H9 (cell line): Measurements from ENCODE around the gene SMTNL2. TPM values are rescaled to one million over a fixed set of nuclear protein-coding genes. Genes with fewer than 3 reads are reported as not detected.

ENCODE experiments used
- DNase-seq: peaks from one replicate; pipeline ENCODE4 v3.0.0-alpha.2; 2017
- H2AFZ ChIP-seq: one replicate; pipeline ENCODE4 v1.6.1; 2013; ENCODE audit warnings: mild to moderate bottlenecking, low read length, control low read depth, moderate library complexity
- H2AK5ac ChIP-seq: 2 replicates; pipeline ENCODE4 v1.6.1; 2013; ENCODE audit warnings: low read length, control low read depth, mixed read lengths; ENCODE audit not compliant: insufficient read length
- H2BK120ac ChIP-seq: one replicate; pipeline ENCODE4 v1.6.1; 2013; ENCODE audit warnings: low read depth, mild to moderate bottlenecking, low read length, control low read depth, inconsistent platforms; ENCODE audit not compliant: poor library complexity, severe bottlenecking
- H2BK12ac ChIP-seq: 2 replicates; pipeline ENCODE4 v1.6.1; 2013; ENCODE audit warnings: low read length, control low read depth, mixed read lengths, low read depth; ENCODE audit not compliant: insufficient read length
- H2BK15ac ChIP-seq: 2 replicates; pipeline ENCODE4 v1.6.1; 2013; ENCODE audit warnings: low read depth, low read length, control low read depth
- H2BK20ac ChIP-seq: one replicate; pipeline ENCODE4 v1.6.1; 2013; ENCODE audit warnings: low read depth, mild to moderate bottlenecking, low read length, control low read depth, inconsistent platforms; ENCODE audit not compliant: poor library complexity, severe bottlenecking
- H2BK5ac ChIP-seq: 2 replicates; pipeline ENCODE4 v1.6.1; 2013; ENCODE audit warnings: low read length, control low read depth, mixed read lengths; ENCODE audit not compliant: insufficient read length
- H3K14ac ChIP-seq: 2 replicates; pipeline ENCODE4 v1.6.1; 2013; ENCODE audit warnings: low read length, control low read depth; ENCODE audit not compliant: insufficient read depth
- H3K18ac ChIP-seq: 2 replicates; pipeline ENCODE4 v1.6.1; 2013; ENCODE audit warnings: low read depth, mild to moderate bottlenecking, mixed read lengths, low read length, control low read depth; ENCODE audit not compliant: insufficient read length
- H3K23ac ChIP-seq: 2 replicates; pipeline ENCODE4 v1.6.1; 2013; ENCODE audit warnings: low read length, control low read depth, mixed read lengths, low read depth; ENCODE audit not compliant: insufficient read length
- H3K23me2 ChIP-seq: 2 replicates; pipeline ENCODE4 v1.6.1; 2013; ENCODE audit warnings: low read depth, mild to moderate bottlenecking, mixed read lengths, low read length, control low read depth; ENCODE audit not compliant: insufficient read length, poor library complexity, severe bottlenecking
- H3K27ac ChIP-seq: 2 replicates; pipeline ENCODE4 v1.5.1; 2013; ENCODE audit warnings: low read length, control low read depth, mixed read lengths, low read depth; ENCODE audit not compliant: insufficient read length
- H3K27me3 ChIP-seq: 2 replicates; pipeline ENCODE4 v1.6.1; 2013; ENCODE audit warnings: low read length, control low read depth, inconsistent platforms; ENCODE audit not compliant: insufficient read depth
- H3K4ac ChIP-seq: 2 replicates; pipeline ENCODE4 v1.6.1; 2013; ENCODE audit warnings: low read depth, mild to moderate bottlenecking, control low read depth, inconsistent platforms, low read length, moderate library complexity
- H3K4me1 ChIP-seq: 2 replicates; pipeline ENCODE4 v1.6.1; 2013; ENCODE audit warnings: low read length, control low read depth, inconsistent platforms; ENCODE audit not compliant: insufficient read depth
- H3K4me2 ChIP-seq: 2 replicates; pipeline ENCODE4 v1.6.1; 2013; ENCODE audit warnings: low read length, control low read depth, mixed read lengths; ENCODE audit not compliant: insufficient read length, insufficient read depth
- H3K56ac ChIP-seq: 2 replicates; pipeline ENCODE4 v1.6.1; 2013; ENCODE audit warnings: low read depth, mild to moderate bottlenecking, mixed read lengths, low read length, control low read depth; ENCODE audit not compliant: insufficient read length
- H3K79me1 ChIP-seq: 2 replicates; pipeline ENCODE4 v1.6.1; 2013; ENCODE audit warnings: low read depth, mild to moderate bottlenecking, moderate library complexity, low read length, control low read depth, inconsistent platforms; ENCODE audit not compliant: insufficient read depth, poor library complexity, severe bottlenecking
- H3K79me2 ChIP-seq: 2 replicates; pipeline ENCODE4 v1.6.1; 2013; ENCODE audit warnings: low read length, control low read depth, inconsistent platforms; ENCODE audit not compliant: insufficient read depth
- H3K9ac ChIP-seq: 2 replicates; pipeline ENCODE4 v1.6.1; 2013; ENCODE audit warnings: low read length, control low read depth, mixed read lengths; ENCODE audit not compliant: insufficient read length; ENCODE audit errors: extremely low read depth
- H3K9me3 ChIP-seq: one replicate; pipeline ENCODE4 v1.6.1; 2013; ENCODE audit warnings: low read depth, low read length, inconsistent platforms; ENCODE audit not compliant: control insufficient read depth
- H3T11ph ChIP-seq: one replicate; pipeline ENCODE4 v1.6.1; 2013; ENCODE audit warnings: mild to moderate bottlenecking, low read length, control low read depth, inconsistent platforms
- H4K20me1 ChIP-seq: one replicate; pipeline ENCODE4 v1.6.1; 2013; ENCODE audit not compliant: control insufficient read depth, insufficient read length, insufficient read depth
- H4K5ac ChIP-seq: 2 replicates; pipeline ENCODE4 v1.6.1; 2013; ENCODE audit warnings: low read depth, mild to moderate bottlenecking, mixed read lengths, low read length, control low read depth; ENCODE audit not compliant: insufficient read length
- H4K8ac ChIP-seq: replicated peaks from 2 replicates; pipeline ENCODE4 v1.6.1; 2013; ENCODE audit warnings: low read length, control low read depth, mixed read lengths, low read depth; ENCODE audit not compliant: insufficient read length
- H4K91ac ChIP-seq: 2 replicates; pipeline ENCODE4 v1.6.1; 2013; ENCODE audit warnings: low read depth, mild to moderate bottlenecking, moderate library complexity, mixed read lengths, low read length, control low read depth; ENCODE audit not compliant: insufficient read length
- H3K27ac Mint-ChIP-seq, 3 experiments: 2 replicates in 2 of 3; 3 replicates in 1 of 3; pipeline ENCODE4 v1.8.0; 2020 to 2021; ENCODE audit warnings: mixed read lengths in 3 of 3, mild to moderate bottlenecking in 1 of 3, moderate library complexity in 1 of 3
- H3K27me3 Mint-ChIP-seq: 2 replicates; pipeline ENCODE4 v1.8.0; 2021; ENCODE audit warnings: low read depth, mild to moderate bottlenecking, moderate library complexity, mixed read lengths
- H3K36me3 Mint-ChIP-seq, 3 experiments: 2 replicates in 2 of 3; 3 replicates in 1 of 3; pipeline ENCODE4 v1.8.0; 2020 to 2021; ENCODE audit warnings: low read depth in 3 of 3, mixed read lengths in 3 of 3; ENCODE audit not compliant: insufficient read depth in 1 of 3
- H3K4me1 Mint-ChIP-seq, 2 experiments: 2 replicates each; pipeline ENCODE4 v1.8.0; 2020; ENCODE audit warnings: mixed read lengths in 2 of 2
- H3K4me3 Mint-ChIP-seq, 2 experiments: 2 replicates in 1 of 2; 3 replicates in 1 of 2; pipeline ENCODE4 v1.8.0; 2020 to 2021; ENCODE audit warnings: mild to moderate bottlenecking in 2 of 2, mixed read lengths in 2 of 2, moderate library complexity in 1 of 2
- H3K9me3 Mint-ChIP-seq, 2 experiments: 2 replicates in 1 of 2; 3 replicates in 1 of 2; pipeline ENCODE4 v1.8.0; 2020; ENCODE audit warnings: mild to moderate bottlenecking in 2 of 2, mixed read lengths in 2 of 2, moderate library complexity in 1 of 2
- CTCF ChIP-seq: fragments of 200-600 bp; sonication (generic); conservative IDR thresholded peaks from 3 replicates; pipeline ENCODE4 v1.8.0; 2021; ENCODE audit warnings: antibody characterized with exemption, mild to moderate bottlenecking
- WGBS: extraction: QIAGEN DNeasy Blood & Tissue Kit; methylation state at CpG from one replicate; pipeline ENCODE4 v1.1.7; 2013; ENCODE audit warnings: missing lambda C conversion rate, low lambda C conversion rate, mixed read lengths; ENCODE audit not compliant: insufficient read length; ENCODE audit errors: extremely low coverage; 5-methylcytosine and 5-hydroxymethylcytosine counted together
- total RNA-seq: library from RNA; stranded (reverse); gene quantifications from 2 replicates; pipeline ENCODE4 v1.2.1, GENCODE V29; 2021

SMTNL2 gene
- total RNA-seq, 1 experiment from 2014 or later: 0.77 TPM

GRCh38 chr17:4576161-4576558, 8.2 kb upstream of the SMTNL2 start:
- peaks cover 9% of the 10 kb centered on the region for H3K27me3 Mint-ChIP-seq
- Histone ChIP-seq H2BK12ac (no peak overlapping the region), H3K23me2 (peaks cover 2% of the 10 kb centered on the region), H4K20me1 (no peaks in the 10 kb centered on the region), H2BK5ac (no peak overlapping the region), H3K27me3 (no peaks in the 10 kb centered on the region), H3K14ac (peak overlapping the region; percentile 54; the same call in 1 of the 2 replicates), H2AK5ac (no peak overlapping the region), H3T11ph (no peak overlapping the region), H3K27ac (no peak overlapping the region), H4K91ac (no peak overlapping the region), H3K4ac (no peak overlapping the region), H3K4me1 (peaks cover 5% of the 10 kb centered on the region; the same call in 1 of the 2 replicates), H2AFZ (no peak overlapping the region), H4K5ac (no peak overlapping the region), H3K9ac (no peak overlapping the region), H2BK15ac (no peak overlapping the region), H3K79me2 (no peaks in the 10 kb centered on the region), H3K56ac (no peak overlapping the region), H4K8ac (no peak overlapping the region), H3K23ac (no peak overlapping the region), H3K4me2 (no peak overlapping the region), H2BK20ac (no peak overlapping the region), H2BK120ac (no peak overlapping the region), H3K79me1 (no peaks in the 10 kb centered on the region), H3K9me3 (no peaks in the 10 kb centered on the region), H3K18ac (peak overlapping the region; percentile 9)
- peak overlapping the region in 1 of 2 experiments; percentile 22; a peak in 1 of 5 replicates for H3K4me3 Mint-ChIP-seq
- TF ChIP-seq CTCF: no peak
- peaks cover 0 to 3% of the 10 kb centered on the region in 2 experiments; a peak in 2 of 5 replicates for H3K9me3 Mint-ChIP-seq
- peak overlapping the region in 2 of 3 experiments; percentile 19 to 48; a peak in 3 of 7 replicates for H3K27ac Mint-ChIP-seq
- DNase-seq: no peak
- H3K36me3 Mint-ChIP-seq: peaks cover 0 to 6% (median 0%) of the 10 kb centered on the region in 3 experiments; a peak in 1 of 7 replicates
- H3K4me1 Mint-ChIP-seq: peaks cover 13 to 34% of the 10 kb centered on the region in 2 experiments
- no CpG with 5 or more reads among the region's 6 CpGs for WGBS
